ENCODE results near the gene ANKS3.

DNA sequence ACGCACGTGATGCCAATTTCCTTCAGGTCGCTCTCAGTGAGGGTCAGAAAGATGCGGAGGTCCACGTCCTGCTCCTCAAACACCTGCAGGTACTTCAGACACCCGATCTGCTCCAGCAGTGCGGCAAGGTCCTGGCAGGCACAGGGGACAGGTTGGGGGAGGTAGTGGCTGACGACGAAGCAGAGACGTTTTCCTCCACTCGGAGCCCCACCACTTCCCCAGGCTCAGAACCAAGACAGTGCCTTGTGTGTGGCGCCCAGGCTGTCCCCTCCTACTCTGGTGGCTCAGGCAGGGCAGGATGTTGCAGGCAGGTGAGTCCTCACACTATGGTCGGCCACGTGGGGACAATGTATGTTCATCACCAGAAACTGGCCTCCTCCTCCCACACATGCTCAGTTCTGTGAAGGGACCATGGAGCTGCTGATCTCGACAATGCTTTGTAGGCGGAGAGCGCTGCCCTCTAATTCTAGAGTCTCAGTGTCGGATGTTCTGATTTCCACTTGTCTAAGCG is 35.0 kb downstream of the ANKS3 start:
- TF ChIP-seq, protein P1, sequence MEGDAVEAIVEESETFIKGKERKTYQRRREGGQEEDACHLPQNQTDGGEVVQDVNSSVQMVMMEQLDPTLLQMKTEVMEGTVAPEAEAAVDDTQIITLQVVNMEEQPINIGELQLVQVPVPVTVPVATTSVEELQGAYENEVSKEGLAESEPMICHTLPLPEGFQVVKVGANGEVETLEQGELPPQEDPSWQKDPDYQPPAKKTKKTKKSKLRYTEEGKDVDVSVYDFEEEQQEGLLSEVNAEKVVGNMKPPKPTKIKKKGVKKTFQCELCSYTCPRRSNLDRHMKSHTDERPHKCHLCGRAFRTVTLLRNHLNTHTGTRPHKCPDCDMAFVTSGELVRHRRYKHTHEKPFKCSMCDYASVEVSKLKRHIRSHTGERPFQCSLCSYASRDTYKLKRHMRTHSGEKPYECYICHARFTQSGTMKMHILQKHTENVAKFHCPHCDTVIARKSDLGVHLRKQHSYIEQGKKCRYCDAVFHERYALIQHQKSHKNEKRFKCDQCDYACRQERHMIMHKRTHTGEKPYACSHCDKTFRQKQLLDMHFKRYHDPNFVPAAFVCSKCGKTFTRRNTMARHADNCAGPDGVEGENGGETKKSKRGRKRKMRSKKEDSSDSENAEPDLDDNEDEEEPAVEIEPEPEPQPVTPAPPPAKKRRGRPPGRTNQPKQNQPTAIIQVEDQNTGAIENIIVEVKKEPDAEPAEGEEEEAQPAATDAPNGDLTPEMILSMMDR (conservative IDR thresholded peaks at IDR 0.05) = no peak
- TF ChIP-seq ZFX (IDR thresholded peaks at IDR 0.05) = no peak

Data from C4-2B (cell line).